Gastrocnemius medialis (tissue), 4 donors: ENCODE data around the gene SFMBT2.

Experiments used
- CTCF ChIP-seq, 5 experiments: fragments of 450-650 bp in 3 of 5; fragments of 200-600 bp in 2 of 5; sonication (generic) in 2 of 5; IDR thresholded peaks in 4 of 5; conservative IDR thresholded peaks in 1 of 5; 1 replicate in 4 of 5; 2 replicates in 1 of 5; pipeline ENCODE4 v1.5.1; 2016 to 2019; ENCODE audit warnings: antibody characterized with exemption in 5 of 5, mild to moderate bottlenecking in 3 of 5, moderate library complexity in 3 of 5
- POLR2A ChIP-seq, 2 donors: fragments of 450-650 bp; IDR thresholded peaks; one replicate each; pipeline ENCODE4 v1.6.1; 2017; ENCODE audit warnings: antibody characterized with exemption in 2 of 2, mild to moderate bottlenecking in 2 of 2, moderate library complexity in 2 of 2

- TF ChIP-seq POLR2A (IDR thresholded peaks at IDR 0.05) (no peak), CTCF (IDR thresholded peaks at IDR 0.05 in 4 of 5, conservative IDR thresholded peaks at IDR 0.05 in 1 of 5) (no peak)
Observed at GRCh38 chr10:7433861-7434260, 23.0 kb upstream of the SFMBT2 start.
